Measurements from ENCODE around the gene KDM4B.
A peak's percentile ranks its signal among the peaks of the same experiment; 100 is the strongest.
"Not testable (repeated sequence)": the region's sequence is repeated elsewhere in the genome, so short reads cannot be mapped to it uniquely, and the experiment has no call there.

The KDM4B gene

GRCh38 chr19:5154799-5155426, 186.0 kb downstream of the KDM4B start:
- no peak for DNase-seq

- no peak for DNase-seq
These were observed 186.8 kb downstream of the KDM4B start for GRCh38 chr19:5155586-5156210.

- no peak for DNase-seq
These were observed 187.5 kb downstream of the KDM4B start for GRCh38 chr19:5156231-5156986.

GRCh38 chr19:5157186-5157585, 188.3 kb downstream of the KDM4B start:
- DNase-seq = no peak

- DNase-seq = not testable (repeated sequence)
These were observed 189.7 kb downstream of the KDM4B start for GRCh38 chr19:5158549-5159134.

- not testable (repeated sequence) for DNase-seq
These were observed 191.4 kb downstream of the KDM4B start for GRCh38 chr19:5160158-5160795.

- DNase-seq = not testable (repeated sequence)
These were observed 196.2 kb downstream of the KDM4B start for GRCh38 chr19:5164845-5165696.

GRCh38 chr19:5165697-5166019, 196.7 kb downstream of the KDM4B start:
- no peak for DNase-seq

- no peak for DNase-seq
These were observed 197.3 kb downstream of the KDM4B start for GRCh38 chr19:5166262-5166661.

- DNase-seq = peak; percentile 87
These were observed 201.4 kb downstream of the KDM4B start for GRCh38 chr19:5170329-5170745.

GRCh38 chr19:5171711-5172110, 202.8 kb downstream of the KDM4B start:
- no peak for DNase-seq

- no peak for DNase-seq
These were observed 204.1 kb downstream of the KDM4B start for GRCh38 chr19:5172859-5173630.

GRCh38 chr19:5173993-5174392, 205.1 kb downstream of the KDM4B start:
- no peak for DNase-seq

- no peak for DNase-seq
These were observed 209.0 kb downstream of the KDM4B start for GRCh38 chr19:5177745-5178450.

- DNase-seq = no peak
These were observed 209.9 kb downstream of the KDM4B start for GRCh38 chr19:5178841-5179240.

GRCh38 chr19:5179256-5179655, 210.3 kb downstream of the KDM4B start:
- no peak for DNase-seq

GRCh38 chr19:5181329-5181728, 212.4 kb downstream of the KDM4B start:
- DNase-seq = no peak

- no peak for DNase-seq
These were observed 213.8 kb downstream of the KDM4B start for GRCh38 chr19:5182751-5183150.

GRCh38 chr19:5183616-5184015, 214.7 kb downstream of the KDM4B start:
- no peak for DNase-seq

- DNase-seq = no peak
These were observed 216.0 kb downstream of the KDM4B start for GRCh38 chr19:5184930-5185329.
